Thymus (tissue), 11 donors: Measurements from ENCODE around the gene CLEC4G. TPM values are rescaled to one million over a fixed set of nuclear protein-coding genes. Genes with fewer than 3 reads are reported as not detected.

Experiments
- DNase-seq, 9 donors: peaks; one replicate each; pipeline ENCODE4 v3.0.0-alpha.2; 2013; ENCODE audit warnings: low spot score in 9 of 9, low read depth in 6 of 9, missing footprints in 1 of 9
- H3K27ac ChIP-seq, 2 donors: one replicate each; pipeline ENCODE4 v1.5.1; 2013; ENCODE audit warnings: control low read depth in 1 of 2, low read depth in 1 of 2, low read length in 1 of 2, mild to moderate bottlenecking in 1 of 2, moderate library complexity in 1 of 2
- H3K27me3 ChIP-seq, 2 donors: one replicate each; pipeline ENCODE4 v1.5.1; 2013; ENCODE audit warnings: low read length in 1 of 2; ENCODE audit not compliant: control insufficient read depth in 2 of 2, insufficient read depth in 1 of 2
- H3K36me3 ChIP-seq, 2 donors: one replicate each; pipeline ENCODE4 v1.5.1; 2013; ENCODE audit warnings: low read length in 1 of 2, mild to moderate bottlenecking in 1 of 2, moderate library complexity in 1 of 2; ENCODE audit not compliant: control insufficient read depth in 2 of 2, insufficient read depth in 2 of 2
- H3K4me1 ChIP-seq, 2 donors: one replicate each; pipeline ENCODE4 v1.5.1; 2013; ENCODE audit warnings: low read length in 2 of 2; ENCODE audit not compliant: control insufficient read depth in 2 of 2, insufficient read depth in 2 of 2
- H3K4me3 ChIP-seq, 2 donors: one replicate each; pipeline ENCODE4 v1.5.1; 2013; ENCODE audit warnings: low read length in 2 of 2, control low read depth in 1 of 2, mild to moderate bottlenecking in 1 of 2
- H3K9me3 ChIP-seq, 2 donors: one replicate each; pipeline ENCODE4 v1.5.1; 2013; ENCODE audit warnings: low read length in 1 of 2, mild to moderate bottlenecking in 1 of 2; ENCODE audit not compliant: control insufficient read depth in 2 of 2, insufficient read depth in 1 of 2
- WGBS: extraction: QIAGEN DNeasy Blood & Tissue Kit; methylation state at CpG from one replicate; pipeline ENCODE4 v1.1.7; 2013; 5-methylcytosine and 5-hydroxymethylcytosine counted together
- polyA plus RNA-seq: library from polyadenylated mRNA; stranded (reverse); fragments of 200-250 nt; gene quantifications from one replicate; pipeline ENCODE4 v1.2.3, GENCODE V29; 2013
- total RNA-seq: library from RNA; stranded (reverse); fragments of 120-200 nt; gene quantifications from one replicate; pipeline ENCODE4 v1.2.4, GENCODE V29; 2013
- donor health status: healthy.

Gene CLEC4G
- total and polyA plus RNA-seq, 2 donors: 0.52 to 3.2 TPM

DNA sequence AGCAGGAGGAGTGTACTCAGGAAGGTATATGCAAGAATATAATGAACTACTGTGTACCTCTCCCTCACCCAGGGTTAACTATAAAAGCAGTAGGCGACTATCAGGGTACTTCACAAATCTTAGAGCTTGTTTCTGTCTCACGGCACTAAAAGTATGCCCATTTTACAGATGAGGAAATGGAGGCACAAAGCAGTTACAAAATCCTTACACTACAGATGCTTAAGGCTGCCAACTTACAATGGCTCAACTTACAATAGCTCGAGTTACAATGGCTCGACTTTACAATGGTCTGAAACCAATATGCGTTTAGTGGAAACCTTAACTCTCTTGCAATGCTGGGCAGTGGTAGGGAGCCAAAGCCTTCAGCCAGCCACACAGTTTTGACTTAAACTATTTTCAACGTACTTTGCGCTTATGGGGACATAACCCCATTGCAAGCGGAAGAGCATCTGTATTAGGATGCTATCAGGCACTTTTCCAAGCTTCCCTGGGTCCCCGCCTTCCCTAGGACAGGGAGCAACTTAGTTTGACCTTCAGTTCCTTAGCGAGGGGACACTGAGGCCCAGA, 34.1 kb downstream of the CLEC4G start:
- DNase-seq: no peak
- Histone ChIP-seq H3K27me3 (peaks cover 0 to 24% of the 10 kb centered on the region in 2 donors), H3K4me3 (no peak overlapping the region), H3K27ac (no peak overlapping the region), H3K9me3 (no peaks in the 10 kb centered on the region), H3K4me1 (no peaks in the 10 kb centered on the region), H3K36me3 (no peaks in the 10 kb centered on the region)
- 94% methylated on average over 10 of the region's 10 CpGs for WGBS

DNA sequence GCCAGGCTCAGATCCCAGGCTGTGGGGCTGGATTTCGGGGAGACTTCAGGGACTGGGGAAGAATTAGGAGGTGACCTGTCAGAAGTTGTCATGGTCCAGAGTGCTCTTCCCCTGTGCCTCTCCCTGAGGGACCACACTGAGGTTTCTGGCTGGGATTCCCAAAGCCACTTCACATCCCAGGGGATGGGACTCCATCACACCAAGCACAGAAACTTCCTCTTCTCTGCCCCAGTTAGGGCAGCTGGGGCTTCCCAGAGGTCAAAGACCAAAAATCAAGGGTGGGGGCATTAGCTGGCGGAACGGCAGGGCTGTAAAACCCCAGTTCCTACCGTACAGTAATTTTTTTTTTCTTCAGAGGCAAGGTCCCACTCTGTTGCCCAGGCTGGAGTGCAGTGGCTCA, 37.4 kb downstream of the CLEC4G start:
- peaks cover 0 to 30% of the 10 kb centered on the region in 2 donors for H3K27me3 ChIP-seq
- 81% methylated on average over 4 of the region's 4 CpGs for WGBS
- no peak for DNase-seq
- no peaks in the 10 kb centered on the region for H3K4me1 ChIP-seq
- no peak overlapping the region for H3K4me3 ChIP-seq
- no peak overlapping the region for H3K27ac ChIP-seq
- no peaks in the 10 kb centered on the region for H3K36me3 ChIP-seq
- H3K9me3 ChIP-seq: peaks cover 0 to 4% of the 10 kb centered on the region in 2 donors

DNA sequence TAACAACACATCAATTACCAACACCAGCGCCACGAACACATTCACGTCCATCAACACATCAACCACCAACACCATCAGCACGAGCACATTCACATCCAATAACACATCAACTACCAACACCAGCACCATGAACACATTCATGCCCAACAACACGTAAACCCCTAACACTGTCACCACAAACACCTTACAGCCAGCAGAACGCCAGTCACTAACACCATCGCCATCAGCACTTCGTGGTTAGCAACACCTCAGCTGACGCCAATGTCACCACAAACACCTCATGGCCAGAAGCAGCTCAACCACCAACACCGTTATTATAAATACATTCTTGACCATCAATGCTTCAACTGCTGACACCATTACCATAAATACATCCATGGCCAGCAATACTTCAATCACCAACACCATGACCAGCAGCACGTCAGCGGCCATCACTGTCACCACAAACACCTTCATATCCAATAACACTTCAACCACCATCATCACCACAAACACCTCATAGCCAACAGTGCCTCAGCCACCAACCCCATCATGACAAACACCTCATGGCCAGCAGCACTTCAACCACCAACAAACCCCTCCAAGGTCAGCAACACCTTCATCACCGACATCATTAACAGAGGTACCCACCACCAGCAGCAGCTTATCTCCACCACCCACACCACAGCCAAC, 39.4 kb downstream of the CLEC4G start:
- H3K27me3 ChIP-seq: peaks cover 0 to 26% of the 10 kb centered on the region in 2 donors
- H3K36me3 ChIP-seq: no peaks in the 10 kb centered on the region
- no peak overlapping the region for H3K4me3 ChIP-seq
- H3K4me1 ChIP-seq: no peaks in the 10 kb centered on the region
- H3K27ac ChIP-seq: no peak overlapping the region
- no peak for DNase-seq
- H3K9me3 ChIP-seq: peaks cover 0 to 4% of the 10 kb centered on the region in 2 donors
- WGBS: 72% methylated on average over 13 of the region's 13 CpGs

DNA sequence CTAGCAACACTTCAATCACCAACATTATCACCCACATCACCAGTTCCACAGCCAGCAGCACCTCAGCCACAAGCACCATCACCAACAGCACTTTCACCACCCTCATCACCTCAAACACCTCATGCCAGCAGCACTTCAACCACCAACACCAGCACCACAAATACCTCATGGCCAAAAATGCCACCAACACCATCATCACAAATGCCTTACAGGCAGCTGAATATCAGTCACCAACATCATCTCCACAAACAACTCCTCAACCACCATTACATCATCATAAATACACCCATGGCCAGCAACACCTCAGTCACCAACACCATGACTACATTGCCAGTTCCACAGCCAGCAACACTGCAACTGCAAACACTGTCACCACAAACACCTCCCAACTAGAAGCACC, 40.4 kb downstream of the CLEC4G start:
- peaks cover 0 to 20% of the 10 kb centered on the region in 2 donors for H3K27me3 ChIP-seq
- no peaks in the 10 kb centered on the region for H3K4me1 ChIP-seq
- H3K9me3 ChIP-seq: peaks cover 0 to 4% of the 10 kb centered on the region in 2 donors
- no peak for DNase-seq
- no peak overlapping the region for H3K27ac ChIP-seq
- no peak overlapping the region for H3K4me3 ChIP-seq
- H3K36me3 ChIP-seq: no peaks in the 10 kb centered on the region

DNA sequence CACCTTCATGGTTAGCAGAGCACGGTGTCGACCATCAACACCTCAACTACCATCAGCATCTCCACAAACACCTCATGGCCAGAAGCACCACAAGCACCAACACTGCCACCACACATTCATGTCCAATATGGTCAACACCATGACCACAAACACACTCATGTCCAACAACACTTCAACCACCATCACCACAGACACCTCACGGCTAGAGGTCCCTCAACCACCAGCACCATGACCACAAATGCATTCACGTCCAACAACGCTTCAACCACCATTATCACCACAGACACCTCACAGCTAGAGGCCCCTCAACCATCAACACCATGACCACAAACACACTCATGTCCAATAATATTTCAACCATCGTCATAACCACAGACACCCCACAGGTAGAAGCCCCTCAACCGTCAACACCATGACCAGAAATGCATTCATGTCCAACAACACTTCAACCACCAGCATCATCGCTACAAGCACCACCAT, 41.1 kb downstream of the CLEC4G start:
- H3K4me3 ChIP-seq: no peak overlapping the region
- 86% methylated on average over 8 of the region's 8 CpGs for WGBS
- no peaks in the 10 kb centered on the region for H3K36me3 ChIP-seq
- H3K4me1 ChIP-seq: no peaks in the 10 kb centered on the region
- peaks cover 0 to 4% of the 10 kb centered on the region in 2 donors for H3K9me3 ChIP-seq
- no peak overlapping the region for H3K27ac ChIP-seq
- no peak for DNase-seq
- H3K27me3 ChIP-seq: peaks cover 0 to 20% of the 10 kb centered on the region in 2 donors

DNA sequence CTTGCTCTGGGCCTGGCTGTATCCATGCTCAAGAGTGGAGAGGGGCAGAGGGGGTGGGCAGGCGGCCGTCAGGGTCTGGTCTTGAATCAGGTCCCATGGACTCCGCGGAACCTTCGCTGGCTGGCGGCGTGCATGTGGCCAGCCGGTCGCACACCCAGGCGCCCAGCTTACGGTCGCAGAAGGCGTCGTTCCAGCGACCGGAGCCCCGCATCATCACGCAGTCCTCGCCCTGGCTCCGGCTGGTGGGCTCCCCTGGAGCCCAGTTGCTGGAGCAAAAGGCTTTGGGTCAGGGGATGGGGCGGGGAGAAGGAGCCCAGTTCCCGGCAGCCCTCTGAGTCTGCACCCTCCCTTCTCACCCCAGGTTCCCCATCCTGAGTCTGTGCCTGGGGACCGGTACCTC, 42.7 kb downstream of the CLEC4G start:
- Histone ChIP-seq H3K4me1 (no peaks in the 10 kb centered on the region), H3K36me3 (peaks cover 0 to 4% of the 10 kb centered on the region in 2 donors), H3K9me3 (peaks cover 0 to 4% of the 10 kb centered on the region in 2 donors), H3K27ac (no peak overlapping the region), H3K27me3 (peaks cover 0 to 20% of the 10 kb centered on the region in 2 donors), H3K4me3 (no peak overlapping the region)
- WGBS: 49% methylated on average over 23 of the region's 23 CpGs
- DNase-seq: no peak

DNA sequence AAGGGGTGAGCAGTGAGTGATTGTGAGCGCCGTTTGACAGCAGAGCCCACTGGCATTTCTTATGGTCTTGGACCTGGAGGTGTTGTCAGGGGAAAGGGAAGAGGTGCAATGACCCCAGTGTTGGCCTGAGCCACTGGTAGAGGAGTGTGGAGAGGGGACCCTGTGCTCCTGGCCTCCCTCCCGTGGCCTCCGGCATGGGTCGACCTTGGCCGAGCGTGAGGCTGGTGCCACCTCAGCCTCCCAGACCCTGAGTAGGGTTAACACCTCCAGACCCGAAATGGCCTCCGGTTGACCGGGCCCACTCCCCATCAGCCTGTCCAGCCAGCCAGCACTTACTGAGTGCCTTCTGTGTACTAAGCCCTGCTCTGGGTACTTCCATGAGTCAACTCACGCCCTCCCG, 44.7 kb downstream of the CLEC4G start:
- H3K4me1 ChIP-seq: peaks cover 0 to 3% of the 10 kb centered on the region in 2 donors
- peaks cover 12 to 20% of the 10 kb centered on the region in 2 donors for H3K36me3 ChIP-seq
- 96% methylated on average over 12 of the region's 12 CpGs for WGBS
- H3K9me3 ChIP-seq: peaks cover 0 to 4% of the 10 kb centered on the region in 2 donors
- no peak for DNase-seq
- no peak overlapping the region for H3K27ac ChIP-seq
- peaks cover 0 to 20% of the 10 kb centered on the region in 2 donors for H3K27me3 ChIP-seq
- no peak overlapping the region for H3K4me3 ChIP-seq

DNA sequence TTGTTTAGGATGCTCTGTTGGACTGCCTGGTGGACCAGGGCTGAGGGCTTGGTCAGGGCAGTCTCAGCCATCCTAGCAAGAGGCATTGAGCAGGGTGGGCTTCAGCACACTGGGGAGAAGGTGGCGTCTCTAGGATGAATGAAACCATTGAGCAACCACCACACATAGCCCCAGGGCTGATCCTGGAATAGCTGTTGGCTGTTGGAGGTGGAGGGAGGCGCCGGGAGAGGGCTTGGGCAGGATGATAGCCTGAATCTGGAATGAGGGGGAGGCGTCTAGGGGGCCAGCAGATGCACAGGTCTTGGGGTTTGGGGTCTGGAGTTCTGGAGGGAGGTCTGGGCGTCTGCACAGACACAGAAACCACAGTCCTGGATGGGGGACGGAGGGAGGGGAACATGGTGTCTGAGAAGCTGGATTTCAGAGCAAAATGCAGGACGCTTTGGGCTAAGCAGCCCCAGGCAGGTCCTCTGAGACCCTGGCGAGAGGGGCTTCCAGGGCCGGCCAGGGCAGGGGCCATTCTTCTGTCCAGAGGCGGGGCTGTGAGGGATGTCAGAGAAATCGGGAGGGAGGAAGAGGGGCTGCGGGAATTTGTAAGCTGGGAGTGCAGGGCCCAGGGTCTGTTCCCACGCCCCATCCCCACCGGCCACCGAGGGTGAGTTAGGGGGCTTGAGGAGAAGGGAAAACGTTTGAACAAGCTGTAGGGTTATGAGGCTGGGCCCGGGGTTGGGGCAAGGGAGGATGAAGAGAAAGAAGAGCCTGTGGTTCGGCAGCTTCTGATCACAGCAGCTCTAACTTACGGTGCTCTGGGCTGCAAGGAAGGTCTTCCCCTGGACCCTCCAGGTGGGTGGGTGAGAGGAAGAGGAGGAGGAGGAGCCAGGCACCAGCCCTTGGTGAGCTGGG, 46.1 kb downstream of the CLEC4G start:
- no peak for DNase-seq
- H3K27ac ChIP-seq: no peak overlapping the region
- H3K9me3 ChIP-seq: peaks cover 0 to 8% of the 10 kb centered on the region in 2 donors
- 88% methylated on average over 19 of the region's 19 CpGs for WGBS
- H3K4me1 ChIP-seq: peaks cover 8 to 12% of the 10 kb centered on the region in 2 donors
- peaks cover 0 to 20% of the 10 kb centered on the region in 2 donors for H3K27me3 ChIP-seq
- peaks cover 12 to 21% of the 10 kb centered on the region in 2 donors for H3K36me3 ChIP-seq
- no peak overlapping the region for H3K4me3 ChIP-seq
